Cardiac ventricle fibroblast (primary cell): ENCODE measurements around the gene DOK4. TPM values are rescaled to one million over a fixed set of nuclear protein-coding genes. Genes with fewer than 3 reads are reported as not detected.

Source experiments
- total RNA-seq: library from RNA; depleted of rRNA; stranded (reverse); fragments of >200 nt; gene quantifications from 2 replicates; pipeline ENCODE4 v1.2.3, GENCODE V29; 2015

Gene DOK4
- 39.1 and 54.1 TPM in 2 replicates for total RNA-seq

DNA sequence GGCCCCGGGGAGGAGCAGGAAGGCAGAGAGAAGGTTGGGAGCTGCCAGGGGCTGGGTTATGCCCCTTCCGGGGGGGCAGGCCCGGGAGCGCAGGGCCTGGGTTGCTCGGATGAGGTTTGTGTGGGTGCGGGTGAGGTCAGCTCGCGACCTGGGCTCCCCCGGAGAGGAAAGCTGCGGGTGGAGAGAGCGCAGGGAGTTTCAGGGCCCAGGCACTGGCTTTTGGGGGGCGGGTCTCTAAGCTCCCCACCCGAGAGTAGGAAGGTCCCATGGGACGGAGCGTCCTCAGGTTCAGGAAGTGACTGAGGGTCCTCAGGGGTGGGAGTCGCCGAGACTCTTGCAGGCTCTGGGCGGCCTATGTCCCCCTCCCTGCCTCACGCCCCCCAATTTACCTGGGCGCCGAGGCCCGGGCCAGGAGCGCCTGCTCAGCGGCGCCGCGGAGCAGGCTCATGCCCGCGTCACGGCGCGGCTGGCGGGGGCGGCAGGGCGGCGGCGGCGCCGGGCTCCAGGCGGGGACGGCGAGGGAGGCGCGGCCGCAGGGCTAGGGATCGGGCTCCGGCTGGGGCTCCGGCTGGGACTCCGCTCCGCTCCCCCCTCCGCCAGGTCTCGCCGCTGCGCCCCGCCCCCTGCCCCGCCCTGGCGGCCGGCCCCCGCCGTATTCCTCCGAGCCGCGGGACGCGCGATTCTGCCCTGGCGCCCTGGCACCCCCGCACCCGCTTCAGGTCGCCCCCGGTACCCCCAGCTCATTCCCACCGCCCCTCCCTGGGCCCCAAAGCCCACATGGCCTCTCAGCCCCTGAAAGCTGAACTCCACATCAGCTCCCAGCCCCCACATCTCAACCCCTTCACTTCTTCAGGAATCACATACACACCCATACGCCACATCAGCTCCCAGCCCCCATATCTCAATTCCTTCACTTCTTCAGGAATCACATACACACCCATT lies at the start of gene DOK4:
DOK4 (minus strand) TSS at position 578 of the 942 bp plus-strand sequence. CDS start 6,986 bp downstream, outside the sequence.

DNA sequence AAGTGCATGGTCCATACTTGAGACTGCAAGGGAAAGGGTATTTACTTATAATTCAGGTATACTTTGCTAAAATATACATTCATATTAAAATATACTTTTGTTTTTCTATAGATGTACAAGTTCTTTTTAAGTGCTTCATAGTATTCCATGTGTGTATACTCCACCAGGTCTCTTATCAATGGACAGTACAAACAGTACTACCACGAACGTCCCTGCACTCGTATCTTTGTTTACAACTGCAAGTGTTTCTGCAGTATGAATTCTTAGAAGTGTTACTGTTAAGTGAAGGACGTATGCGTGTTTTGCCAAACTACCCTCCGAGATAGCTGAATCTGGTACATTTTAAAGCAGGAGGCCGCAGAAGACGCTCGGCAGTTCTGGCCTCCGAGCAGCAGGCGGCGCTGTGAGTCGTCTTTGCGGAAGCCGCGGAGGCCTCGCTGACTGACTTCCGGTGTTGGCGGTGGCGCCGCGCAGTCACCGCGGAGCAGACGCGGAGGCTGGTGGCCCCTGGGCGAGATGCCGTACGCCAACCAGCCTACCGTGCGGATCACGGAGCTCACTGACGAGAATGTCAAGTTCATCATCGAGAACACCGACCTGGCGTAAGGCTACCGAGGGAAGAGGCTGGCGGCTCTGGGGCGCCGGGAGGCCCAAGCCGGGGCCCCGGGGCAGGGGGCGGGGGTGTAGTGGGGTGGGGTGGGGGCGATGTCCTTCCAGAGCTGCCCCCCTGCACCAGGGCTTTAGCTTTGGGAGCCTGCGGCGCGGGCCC lies 23.9 kb downstream of the DOK4 start, which contains the start of gene POLR2C:
POLR2C (plus strand) TSS at position 471 of the 769 bp plus-strand sequence; CDS start at position 517, 46 bp downstream.

DNA sequence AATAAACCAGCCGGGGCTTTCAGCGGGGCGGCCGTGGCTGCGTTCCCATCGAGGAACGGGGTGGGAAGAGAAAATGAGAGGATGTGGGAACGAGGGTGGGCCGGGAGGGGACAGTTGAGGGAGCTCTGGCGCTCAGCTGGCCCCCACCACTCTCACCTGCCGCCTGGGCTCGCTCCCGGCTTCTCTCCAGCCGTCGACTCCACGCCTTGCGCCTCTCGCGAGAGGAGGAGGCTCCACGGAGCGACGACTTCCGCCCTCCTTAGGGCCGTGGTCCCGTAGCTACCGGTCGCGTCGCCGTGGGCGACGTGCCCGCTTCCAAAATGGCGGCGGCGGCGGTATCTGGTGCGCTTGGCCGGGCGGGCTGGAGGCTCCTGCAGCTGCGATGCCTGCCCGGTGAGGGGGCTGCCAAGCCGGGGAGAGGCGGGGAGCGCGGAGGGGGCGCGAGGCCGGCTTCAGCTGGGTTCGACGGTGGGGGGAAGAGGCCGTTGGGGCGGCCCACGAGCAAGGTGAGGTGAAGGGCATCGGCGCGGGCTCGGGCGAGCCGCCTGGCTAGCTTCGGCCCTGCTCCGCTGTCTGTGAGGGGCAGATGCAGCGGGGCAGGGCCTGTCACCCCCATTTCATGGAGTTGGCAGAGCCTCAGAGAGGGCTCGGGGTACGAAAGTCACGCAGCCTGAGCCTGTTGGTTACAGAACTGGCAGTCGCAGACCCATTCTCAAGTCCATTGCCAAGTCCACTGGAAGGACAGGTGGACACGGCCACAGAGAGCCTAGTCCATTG lies 38.9 kb downstream of the DOK4 start, which contains the start of the genes CIAPIN1 and COQ9:
CIAPIN1 (minus strand) TSS at position 200 of the 777 bp plus-strand sequence. CDS start 6,457 bp downstream, outside the sequence.
COQ9 (plus strand) TSS at position 294 of the 777 bp plus-strand sequence; CDS start at position 321, 27 bp downstream.

Other genes starting within 250 kb of the DOK4 start
- 50.4 and 69.6 TPM in 2 replicates for gene ARL2BP, start 241.2 kb downstream of the DOK4 start, total RNA-seq
- 0.20 and 0.37 TPM in 2 replicates for gene PLLP, start 201.8 kb downstream of the DOK4 start, total RNA-seq
- gene CCL22, start 127.7 kb downstream of the DOK4 start, total RNA-seq, result not detected in 2 replicates
- gene CX3CL1, start 114.0 kb downstream of the DOK4 start, total RNA-seq, result 3.4 and 5.6 TPM in 2 replicates
- not detected in 2 replicates for gene CCL17, start 81.7 kb downstream of the DOK4 start, total RNA-seq
- gene CIAPIN1, start 39.1 kb downstream of the DOK4 start, total RNA-seq, result 22.4 and 22.9 TPM in 2 replicates
- gene COQ9, start 39.0 kb downstream of the DOK4 start, total RNA-seq, result 28.6 and 29.6 TPM in 2 replicates
- gene POLR2C, start 23.8 kb downstream of the DOK4 start, total RNA-seq, result 60.8 and 73.7 TPM in 2 replicates
- gene CCDC102A, start 50.1 kb upstream of the DOK4 start, total RNA-seq, result 22.7 and 23.3 TPM in 2 replicates
- not detected in 2 replicates for gene ADGRG5, start 56.1 kb upstream of the DOK4 start, total RNA-seq
- 1.7 and 5.0 TPM in 2 replicates for gene ADGRG1, start 142.1 kb upstream of the DOK4 start, total RNA-seq
- not detected in 2 replicates for gene ADGRG3, start 181.8 kb upstream of the DOK4 start, total RNA-seq
- gene DRC7, start 208.3 kb upstream of the DOK4 start, total RNA-seq, result 0.34 TPM in 1 of 2 replicates, not detected in the other
- gene KATNB1, start 249.3 kb upstream of the DOK4 start, total RNA-seq, result 7.9 and 13.8 TPM in 2 replicates